CD14-positive monocyte (primary cell): Measurements from ENCODE around the gene MAST4. TPM values are rescaled to one million over a fixed set of nuclear protein-coding genes. Genes with fewer than 3 reads are reported as not detected.

Experiments used
- DNase-seq, 3 donors: peaks; one replicate each; pipeline ENCODE4 v3.0.0-alpha.2; 2011 to 2022
- H2AFZ ChIP-seq: 2 replicates; pipeline ENCODE4 v1.6.0; 2012; ENCODE audit warnings: mild to moderate bottlenecking, low read depth, low read length, inconsistent platforms; ENCODE audit not compliant: insufficient read depth, poor library complexity, severe bottlenecking
- H3K27ac ChIP-seq, 2 donors: 1 replicate in 1 of 2; 2 replicates in 1 of 2; pipeline ENCODE4 v1.5.1; 2012 to 2013; ENCODE audit warnings: low read length in 2 of 2, control low read depth in 1 of 2, inconsistent platforms in 1 of 2, low read depth in 1 of 2, mild to moderate bottlenecking in 1 of 2
- H3K27me3 ChIP-seq, 2 donors: one replicate each; pipeline versions ENCODE4 v1.6.0 to v1.6.1; 2011 to 2013; ENCODE audit warnings: low read length in 2 of 2; ENCODE audit not compliant: control insufficient read depth in 2 of 2, insufficient read depth in 2 of 2
- H3K36me3 ChIP-seq, 2 donors: replicated peaks in 1 of 2; 1 replicate in 1 of 2; 2 replicates in 1 of 2; pipeline versions ENCODE4 v1.5.1 to v1.6.1; 2012 to 2013; ENCODE audit warnings: low read length in 2 of 2, control low read depth in 1 of 2, inconsistent platforms in 1 of 2, mild to moderate bottlenecking in 1 of 2; ENCODE audit not compliant: insufficient read depth in 2 of 2, control insufficient read depth in 1 of 2
- H3K4me1 ChIP-seq, 2 donors: 1 replicate in 1 of 2; 2 replicates in 1 of 2; pipeline versions ENCODE4 v1.5.1 to v1.6.1; 2012 to 2013; ENCODE audit warnings: low read length in 2 of 2, control low read depth in 1 of 2, inconsistent platforms in 1 of 2, mild to moderate bottlenecking in 1 of 2, moderate library complexity in 1 of 2; ENCODE audit not compliant: insufficient read depth in 2 of 2, control insufficient read depth in 1 of 2
- H3K4me2 ChIP-seq: replicated peaks from 2 replicates; pipeline ENCODE3; 2012; ENCODE audit warnings: low read length, moderate library complexity, mild to moderate bottlenecking; ENCODE audit not compliant: poor library complexity, severe bottlenecking; ENCODE audit errors: extremely low read depth
- H3K4me3 ChIP-seq, 3 experiments: fragments of 200-600 bp in 1 of 3; sonication (generic) in 1 of 3; replicated peaks in 1 of 3; 1 replicate in 2 of 3; 2 replicates in 1 of 3; pipeline ENCODE4 v1.5.1; 2011 to 2013; ENCODE audit warnings: low read length in 3 of 3, mild to moderate bottlenecking in 3 of 3, control low read depth in 2 of 3, low read depth in 2 of 3, inconsistent platforms in 1 of 3, moderate library complexity in 1 of 3
- H3K79me2 ChIP-seq: 2 replicates; pipeline ENCODE4 v1.6.0; 2012; ENCODE audit warnings: mild to moderate bottlenecking, control low read depth, inconsistent platforms, low read length, moderate library complexity; ENCODE audit not compliant: insufficient read depth
- H3K9ac ChIP-seq: 2 replicates; pipeline ENCODE4 v1.6.0; 2017; ENCODE audit warnings: low read length, mild to moderate bottlenecking; ENCODE audit not compliant: insufficient read depth, poor library complexity, severe bottlenecking
- H3K9me3 ChIP-seq, 2 donors: replicated peaks in 1 of 2; 1 replicate in 1 of 2; 2 replicates in 1 of 2; pipeline versions ENCODE4 v1.5.1 to v1.6.1; 2012 to 2013; ENCODE audit warnings: low read length in 2 of 2, control low read depth in 1 of 2; ENCODE audit not compliant: control insufficient read depth in 1 of 2, insufficient read depth in 1 of 2
- H4K20me1 ChIP-seq: 2 replicates; pipeline ENCODE4 v1.6.0; 2012; ENCODE audit warnings: mild to moderate bottlenecking, low read length, control low read depth, moderate library complexity; ENCODE audit not compliant: insufficient read depth
- H3K27ac Mint-ChIP-seq, 7 donors: one replicate each; pipeline ENCODE4 v1.8.0; 2020; ENCODE audit warnings: mild to moderate bottlenecking in 7 of 7, mixed read lengths in 7 of 7, moderate library complexity in 6 of 7, inconsistent platforms in 2 of 7
- H3K27me3 Mint-ChIP-seq, 3 donors: one replicate each; pipeline ENCODE4 v1.8.0; 2021 to 2022; ENCODE audit warnings: low read depth in 3 of 3, mild to moderate bottlenecking in 3 of 3, mixed read lengths in 3 of 3, moderate library complexity in 3 of 3, inconsistent platforms in 1 of 3
- H3K36me3 Mint-ChIP-seq, 2 donors: one replicate each; pipeline ENCODE4 v1.8.0; 2020; ENCODE audit warnings: mixed read lengths in 2 of 2, inconsistent platforms in 1 of 2, mild to moderate bottlenecking in 1 of 2
- H3K4me1 Mint-ChIP-seq: one replicate; pipeline ENCODE4 v1.8.0; 2020; ENCODE audit warnings: mild to moderate bottlenecking, mixed read lengths
- H3K4me3 Mint-ChIP-seq, 2 donors: one replicate each; pipeline ENCODE4 v1.8.0; 2020; ENCODE audit warnings: mild to moderate bottlenecking in 2 of 2, mixed read lengths in 2 of 2, moderate library complexity in 1 of 2
- H3K9me3 Mint-ChIP-seq, 7 donors: one replicate each; pipeline ENCODE4 v1.8.0; 2020 to 2022; ENCODE audit warnings: mixed read lengths in 7 of 7, mild to moderate bottlenecking in 6 of 7, moderate library complexity in 6 of 7, inconsistent platforms in 2 of 7
- WGBS: methylation state at CpG from one replicate; pipeline ENCODE4 v1.1.5; 2013; ENCODE audit warnings: missing lambda C conversion rate; ENCODE audit not compliant: insufficient coverage; 5-methylcytosine and 5-hydroxymethylcytosine counted together
- intact Hi-C, 2 donors: fragments of 100-400 bp; cut with micrococcal nuclease; formaldehyde crosslinking; loops; one replicate each; pipeline versions ENCODE4 v1.15.0 to v1.15.1; 2023
- polyA plus RNA-seq, 3 donors: library from polyadenylated mRNA; depleted of rRNA in 1 of 3; unstranded in 2 of 3; stranded (reverse) in 1 of 3; fragments of 300-500 nt in 2 of 3; fragments of >200 nt in 1 of 3; fragmentation: Illumina TruSeq in 2 of 3; gene quantifications; 1 replicate in 2 of 3; 2 replicates in 1 of 3; pipeline ENCODE4 v1.2.3, GENCODE V29; 2012 to 2021
- TF ChIP-seq, protein P1 (sequence below): fragments of 200-600 bp; IDR thresholded peaks from one replicate; pipeline ENCODE4 v1.8.0; 2022; ENCODE audit warnings: antibody characterized with exemption, mild to moderate bottlenecking

The MAST4 gene
- polyA plus RNA-seq, 3 donors = 0.03 to 0.24 TPM; not detected in 1

DNA sequence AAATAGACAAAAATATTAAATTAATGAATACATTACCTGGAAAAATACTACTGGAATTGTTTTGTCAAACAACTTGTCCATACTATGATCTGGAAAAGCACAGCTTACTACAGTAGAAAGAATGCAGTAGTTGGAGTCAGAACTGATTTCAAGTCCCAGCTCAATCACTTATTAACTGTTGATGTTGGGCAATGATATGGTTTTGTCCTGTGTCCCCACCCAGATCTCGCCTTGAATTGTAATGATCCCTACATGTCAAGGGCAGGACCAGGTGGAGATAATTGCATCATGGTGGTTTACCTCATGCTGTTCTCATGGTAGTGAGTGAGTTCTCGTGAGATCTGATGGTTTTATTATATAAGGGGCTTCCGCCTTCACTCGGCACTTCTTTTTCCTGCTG, 352.9 kb downstream of the MAST4 start:
- Mint-ChIP-seq H3K27me3 (peaks cover 0 to 4% (median 2%) of the 10 kb centered on the region in 3 donors), H3K27ac (no peak overlapping the region), H3K4me1 (no peaks in the 10 kb centered on the region), H3K4me3 (no peak overlapping the region), H3K9me3 (peaks cover 0 to 2% (median 0%) of the 10 kb centered on the region in 7 donors), H3K36me3 (no peaks in the 10 kb centered on the region)
- no peak overlapping the region for H3K4me3 ChIP-seq
- no peaks in the 10 kb centered on the region for H3K27me3 ChIP-seq
- DNase-seq = no peak
- H3K9ac ChIP-seq = no peak overlapping the region
- H3K4me2 ChIP-seq = no peak overlapping the region
- no peaks in the 10 kb centered on the region for H3K79me2 ChIP-seq
- TF ChIP-seq, protein P1, sequence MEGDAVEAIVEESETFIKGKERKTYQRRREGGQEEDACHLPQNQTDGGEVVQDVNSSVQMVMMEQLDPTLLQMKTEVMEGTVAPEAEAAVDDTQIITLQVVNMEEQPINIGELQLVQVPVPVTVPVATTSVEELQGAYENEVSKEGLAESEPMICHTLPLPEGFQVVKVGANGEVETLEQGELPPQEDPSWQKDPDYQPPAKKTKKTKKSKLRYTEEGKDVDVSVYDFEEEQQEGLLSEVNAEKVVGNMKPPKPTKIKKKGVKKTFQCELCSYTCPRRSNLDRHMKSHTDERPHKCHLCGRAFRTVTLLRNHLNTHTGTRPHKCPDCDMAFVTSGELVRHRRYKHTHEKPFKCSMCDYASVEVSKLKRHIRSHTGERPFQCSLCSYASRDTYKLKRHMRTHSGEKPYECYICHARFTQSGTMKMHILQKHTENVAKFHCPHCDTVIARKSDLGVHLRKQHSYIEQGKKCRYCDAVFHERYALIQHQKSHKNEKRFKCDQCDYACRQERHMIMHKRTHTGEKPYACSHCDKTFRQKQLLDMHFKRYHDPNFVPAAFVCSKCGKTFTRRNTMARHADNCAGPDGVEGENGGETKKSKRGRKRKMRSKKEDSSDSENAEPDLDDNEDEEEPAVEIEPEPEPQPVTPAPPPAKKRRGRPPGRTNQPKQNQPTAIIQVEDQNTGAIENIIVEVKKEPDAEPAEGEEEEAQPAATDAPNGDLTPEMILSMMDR = no peak
- no peak overlapping the region for H3K27ac ChIP-seq
- H4K20me1 ChIP-seq = no peaks in the 10 kb centered on the region
- H3K9me3 ChIP-seq = no peaks in the 10 kb centered on the region
- H3K36me3 ChIP-seq = no peaks in the 10 kb centered on the region
- no peaks in the 10 kb centered on the region for H3K4me1 ChIP-seq
- no peak overlapping the region for H2AFZ ChIP-seq
- intact Hi-C loops = no loop called here
- no CpG with 5 or more reads among the region's 4 CpGs for WGBS

DNA sequence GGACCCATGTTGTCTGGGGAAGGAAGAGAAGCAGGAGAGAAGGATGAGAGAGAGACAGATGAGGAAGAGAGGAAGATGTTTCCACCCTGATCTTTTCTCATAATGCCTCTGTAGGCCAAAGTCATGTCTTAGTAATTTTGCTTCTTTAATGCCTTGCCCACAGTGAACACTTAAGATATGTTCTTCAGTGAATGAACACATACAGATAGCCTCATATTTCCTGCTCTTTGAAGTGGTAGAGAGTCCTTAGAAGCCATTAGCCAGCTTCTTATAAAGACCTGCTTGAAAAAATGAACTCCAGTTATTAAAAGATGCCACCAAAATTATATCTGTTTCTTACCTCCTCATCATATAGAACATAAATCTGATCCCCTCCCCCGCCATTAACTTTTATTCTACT, 356.0 kb downstream of the MAST4 start:
- H3K27me3 ChIP-seq = no peaks in the 10 kb centered on the region
- TF ChIP-seq, protein P1 = no peak
- H3K9ac ChIP-seq = no peak overlapping the region
- intact Hi-C loops = no loop called here
- no peak overlapping the region for H3K4me2 ChIP-seq
- Mint-ChIP-seq H3K36me3 (no peaks in the 10 kb centered on the region), H3K4me1 (no peaks in the 10 kb centered on the region), H3K4me3 (no peak overlapping the region), H3K27me3 (peaks cover under 1 to 4% (median 2%) of the 10 kb centered on the region in 3 donors), H3K27ac (no peak overlapping the region), H3K9me3 (peaks cover 0 to 2% (median 0%) of the 10 kb centered on the region in 7 donors)
- 100% methylated on average over 1 of the region's 1 CpG for WGBS
- H3K9me3 ChIP-seq = no peaks in the 10 kb centered on the region
- H3K4me1 ChIP-seq = no peaks in the 10 kb centered on the region
- H3K4me3 ChIP-seq = no peak overlapping the region
- H3K36me3 ChIP-seq = no peaks in the 10 kb centered on the region
- H3K27ac ChIP-seq = no peak overlapping the region
- no peaks in the 10 kb centered on the region for H4K20me1 ChIP-seq
- no peak overlapping the region for H2AFZ ChIP-seq
- H3K79me2 ChIP-seq = no peaks in the 10 kb centered on the region
- DNase-seq = no peak
